Activated naive CD4-positive, alpha-beta T cell (primary cell): ENCODE measurements around the gene UTY.

Source experiments
- DNase-seq, 4 experiments: peaks; one replicate each; lab custom pipeline; 2025; lab: John Stamatoyannopoulos, UW

The UTY gene

GRCh38 chrY:13479828-13480227, at the start of gene UTY:
UTY (minus strand) TSS chrY:13480033; CDS start chrY:13479665, 368 bp downstream.
- DNase-seq: peak in 2 of 4 experiments; percentile 21 to 57

GRCh38 chrY:13520474-13520873, 40.6 kb upstream of the UTY start:
- DNase-seq: no peak

- no peak for DNase-seq
These were observed 21.4 kb upstream of the UTY start for GRCh38 chrY:13501215-13501614.

- no peak for DNase-seq
These were observed 13.9 kb upstream of the UTY start for GRCh38 chrY:13493737-13494136.

- no peak for DNase-seq
These were observed 12.6 kb upstream of the UTY start for GRCh38 chrY:13492408-13492807.

DNA sequence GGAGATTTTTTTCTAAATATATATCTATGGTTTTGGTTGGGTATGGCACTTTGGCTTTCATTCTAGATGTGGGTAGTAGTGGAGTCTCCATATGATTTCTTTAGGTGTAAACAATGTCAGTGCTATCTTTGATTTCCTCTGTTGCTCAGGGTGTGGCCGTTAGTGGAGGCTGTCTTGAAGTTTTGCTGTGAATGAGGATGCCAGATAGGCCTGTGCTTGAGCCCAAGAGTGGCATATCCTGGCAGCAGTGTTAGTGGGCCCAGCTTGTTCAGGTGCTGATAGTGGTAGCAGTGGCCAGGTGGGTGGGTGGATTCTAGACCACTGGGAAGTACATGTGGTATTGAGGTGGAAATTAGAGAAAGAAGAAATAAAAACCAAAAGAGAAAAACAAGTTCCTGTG, 8.9 kb upstream of the UTY start:
- DNase-seq: no peak

- DNase-seq: peak in 2 of 4 experiments; percentile 20 to 44
These were observed 617 bp downstream of the UTY start for GRCh38 chrY:13479121-13479711.

- DNase-seq: peak in 1 of 4 experiments; percentile 0
These were observed 1.6 kb downstream of the UTY start for GRCh38 chrY:13478126-13478785.

GRCh38 chrY:13474997-13475396, 4.8 kb downstream of the UTY start:
- no peak for DNase-seq

GRCh38 chrY:13451572-13451971, 28.3 kb downstream of the UTY start:
- DNase-seq: no peak

GRCh38 chrY:13450596-13451130, 29.2 kb downstream of the UTY start:
- no peak for DNase-seq

GRCh38 chrY:13445566-13445965, 34.3 kb downstream of the UTY start:
- DNase-seq: no peak

GRCh38 chrY:13443146-13443545, 36.7 kb downstream of the UTY start:
- no peak for DNase-seq

DNA sequence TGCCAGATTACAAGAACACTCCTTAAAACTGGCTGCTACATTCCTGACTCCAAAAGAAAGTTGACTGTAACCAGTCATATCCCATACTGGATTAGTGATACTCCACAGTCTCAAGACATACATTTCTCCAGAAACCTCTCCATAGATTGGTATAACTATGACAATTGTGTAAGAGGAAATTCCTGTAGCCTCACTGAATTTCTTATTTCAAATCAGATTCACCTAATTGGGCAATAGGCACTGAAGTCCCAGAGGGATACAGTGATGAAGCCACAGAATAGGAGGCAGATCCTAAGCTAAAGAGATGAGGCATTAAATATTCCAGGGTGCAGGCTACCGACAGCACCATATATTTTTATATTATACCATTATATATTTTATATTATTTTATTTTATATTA, 39.0 kb downstream of the UTY start:
- no peak for DNase-seq

- DNase-seq: peak in 2 of 4 experiments; percentile 9 to 33
These were observed 43.6 kb downstream of the UTY start for GRCh38 chrY:13435968-13436937.

GRCh38 chrY:13435206-13435967, 44.4 kb downstream of the UTY start:
- no peak for DNase-seq

GRCh38 chrY:13432293-13433025, 47.4 kb downstream of the UTY start:
- no peak for DNase-seq

DNA sequence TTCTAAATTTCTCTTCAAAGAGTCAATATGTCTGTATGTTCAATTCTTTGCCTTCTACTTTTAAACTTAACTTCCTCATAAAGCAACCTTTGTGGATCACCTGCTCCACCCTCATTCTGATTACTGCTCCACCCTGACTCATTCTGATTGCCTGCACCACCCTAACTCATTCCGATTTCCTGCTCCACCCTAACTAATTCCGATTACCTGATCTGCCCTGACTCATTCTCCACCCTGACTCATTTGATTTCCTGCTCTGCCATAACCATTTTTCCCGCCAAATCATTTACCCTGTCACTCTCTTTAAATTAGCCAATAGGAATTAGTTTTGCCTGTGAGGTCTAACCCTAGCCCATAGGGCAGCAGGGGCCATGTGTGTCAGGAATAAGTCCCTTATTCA, 50.3 kb downstream of the UTY start:
- DNase-seq: no peak

- DNase-seq: no peak
These were observed 56.5 kb downstream of the UTY start for GRCh38 chrY:13423281-13423732.

- DNase-seq: no peak
These were observed 62.8 kb downstream of the UTY start for GRCh38 chrY:13416869-13417661.
